GM19023 (cell line): ENCODE measurements around the gene FLT4.

Source experiments
- ATAC-seq: cut with Tn5 transposase; IDR thresholded peaks from one replicate; pipeline ENCODE4 v1.9.1; 2021; ENCODE audit warnings: mild to moderate bottlenecking, moderate library complexity; ENCODE audit not compliant: unreplicated experiment

The FLT4 gene

DNA sequence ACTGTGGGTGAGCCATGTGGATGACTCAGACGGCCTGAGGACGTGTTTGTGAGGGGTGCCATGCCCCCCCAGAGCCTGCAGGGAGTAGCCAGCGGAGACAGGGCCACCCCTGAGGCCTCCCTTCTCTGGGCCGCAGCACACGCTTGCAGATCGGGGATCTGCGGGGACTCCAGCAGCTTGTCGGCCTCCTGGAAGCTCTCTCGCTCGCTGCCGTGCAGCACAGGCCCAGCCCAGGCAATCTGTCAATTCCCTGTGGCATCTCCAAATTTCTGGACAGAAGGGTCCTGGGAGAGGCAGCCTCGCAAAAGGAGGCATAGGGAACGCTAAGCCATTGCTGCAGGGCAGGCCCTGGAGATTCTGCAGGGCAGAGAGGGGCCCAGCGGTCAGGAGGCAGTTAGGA is 21.2 kb downstream of the FLT4 start:
- ATAC-seq = no peak

DNA sequence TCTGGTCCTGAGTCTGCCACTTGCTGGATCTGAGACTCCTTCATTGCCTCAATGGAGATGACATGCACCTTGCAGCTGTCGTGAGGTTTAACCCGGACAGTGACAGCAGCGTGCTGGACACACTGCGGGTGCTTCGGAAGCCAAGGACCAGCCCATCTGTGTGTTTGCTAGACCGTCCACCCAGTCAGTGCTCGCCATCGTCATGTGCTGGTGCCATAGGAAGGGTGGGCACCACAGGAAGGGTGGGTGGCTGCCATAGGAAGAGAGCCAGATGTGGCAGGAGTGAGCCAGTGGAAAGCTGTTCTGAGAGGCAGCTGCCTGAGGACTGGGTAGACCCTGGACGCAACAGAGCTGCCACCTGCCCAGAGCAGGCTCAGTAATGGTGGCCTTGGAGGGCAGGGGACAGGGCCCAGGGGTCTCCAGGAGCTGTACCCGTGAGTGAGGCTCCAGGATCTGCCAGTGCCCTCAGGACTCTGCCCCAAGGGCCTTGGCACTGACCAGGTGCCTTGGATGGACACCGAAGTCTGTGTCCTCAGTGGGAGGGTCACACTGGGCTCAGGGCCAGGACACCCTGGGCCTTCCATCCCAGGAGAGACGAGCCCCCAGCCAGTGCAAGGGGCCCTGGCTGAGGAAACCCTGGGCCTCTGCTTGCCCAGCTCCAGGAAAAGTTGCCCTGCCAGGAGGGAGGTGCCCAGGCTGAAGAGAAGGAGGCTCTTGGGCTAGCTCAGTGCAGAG is 21.8 kb downstream of the FLT4 start:
- ATAC-seq = no peak

DNA sequence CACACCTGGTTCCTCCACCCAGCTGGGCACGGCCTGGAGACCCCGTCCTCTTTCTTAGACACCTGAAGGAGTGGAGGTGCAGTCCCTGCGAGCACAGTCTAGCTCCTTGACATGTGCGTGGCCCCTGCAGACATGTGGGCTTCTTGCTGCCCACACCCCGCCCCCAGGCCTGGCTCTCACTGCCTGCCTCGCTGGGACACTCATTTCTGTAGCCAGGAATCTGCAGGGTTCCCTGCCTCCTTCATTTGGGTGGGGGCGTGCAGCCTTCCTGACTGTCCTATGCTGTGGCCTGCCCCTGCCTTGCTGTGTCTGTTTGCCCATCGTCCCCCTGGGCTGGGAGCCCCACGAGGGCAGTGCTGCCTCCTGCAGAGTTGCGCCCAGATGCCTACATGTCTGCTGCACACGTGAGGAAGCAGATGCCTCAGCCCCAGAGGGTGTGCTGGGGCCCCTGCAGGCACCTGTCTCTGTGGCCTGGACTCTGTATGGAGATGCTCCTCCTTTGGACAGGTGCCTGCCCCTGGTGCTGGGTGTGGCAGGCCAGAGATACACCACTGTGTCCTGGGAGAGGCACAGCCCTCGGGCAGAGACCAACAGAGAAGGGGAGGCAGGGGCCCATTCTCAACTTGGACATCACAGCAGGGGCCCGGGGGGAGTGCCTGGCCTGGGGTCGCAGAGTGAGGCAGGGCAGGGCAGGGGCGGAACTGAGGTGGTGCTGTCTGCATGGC is 22.6 kb downstream of the FLT4 start:
- no peak for ATAC-seq

DNA sequence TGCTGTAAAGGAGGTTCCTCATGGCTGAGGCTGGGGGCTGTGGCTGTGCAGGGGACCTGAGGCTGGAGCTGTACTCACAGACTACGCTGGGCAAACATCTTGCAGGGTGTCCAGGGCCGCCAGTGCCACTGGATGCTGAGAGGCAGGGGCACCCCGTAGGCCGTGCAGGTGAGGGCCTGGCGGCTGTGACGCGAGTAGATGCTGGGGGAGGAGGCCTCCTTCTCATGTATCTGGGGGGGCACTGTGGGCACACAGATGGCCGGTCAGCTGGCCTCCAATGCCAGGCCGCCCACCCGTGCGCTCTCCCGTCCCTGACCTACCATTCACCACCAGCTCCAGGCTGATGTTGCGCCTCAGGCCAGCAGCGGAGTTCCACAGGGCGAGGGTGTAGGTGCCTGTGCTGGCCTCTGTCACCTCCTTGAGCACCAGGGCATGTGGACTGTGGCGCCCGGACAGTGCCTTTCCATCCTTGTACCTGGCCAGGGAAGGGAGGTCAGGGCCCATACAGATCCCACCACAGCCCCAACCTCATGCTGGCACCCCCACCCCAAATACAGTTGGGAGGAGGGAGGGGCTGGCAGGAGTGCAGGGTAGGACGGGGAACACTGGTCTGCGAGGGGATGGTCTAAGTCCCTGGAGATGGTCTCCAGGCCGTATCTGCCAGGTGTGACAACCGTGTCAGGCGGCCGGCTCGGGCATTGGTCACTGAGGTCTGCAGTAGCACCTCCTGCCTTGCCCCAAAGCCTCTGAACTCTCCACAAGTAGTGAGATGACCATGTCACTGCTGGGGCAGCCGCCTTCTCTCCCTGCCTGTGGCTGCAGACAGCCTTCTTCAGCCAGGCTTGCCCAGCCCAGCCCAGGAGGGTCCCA is 23.4 kb downstream of the FLT4 start:
- ATAC-seq = no peak

DNA sequence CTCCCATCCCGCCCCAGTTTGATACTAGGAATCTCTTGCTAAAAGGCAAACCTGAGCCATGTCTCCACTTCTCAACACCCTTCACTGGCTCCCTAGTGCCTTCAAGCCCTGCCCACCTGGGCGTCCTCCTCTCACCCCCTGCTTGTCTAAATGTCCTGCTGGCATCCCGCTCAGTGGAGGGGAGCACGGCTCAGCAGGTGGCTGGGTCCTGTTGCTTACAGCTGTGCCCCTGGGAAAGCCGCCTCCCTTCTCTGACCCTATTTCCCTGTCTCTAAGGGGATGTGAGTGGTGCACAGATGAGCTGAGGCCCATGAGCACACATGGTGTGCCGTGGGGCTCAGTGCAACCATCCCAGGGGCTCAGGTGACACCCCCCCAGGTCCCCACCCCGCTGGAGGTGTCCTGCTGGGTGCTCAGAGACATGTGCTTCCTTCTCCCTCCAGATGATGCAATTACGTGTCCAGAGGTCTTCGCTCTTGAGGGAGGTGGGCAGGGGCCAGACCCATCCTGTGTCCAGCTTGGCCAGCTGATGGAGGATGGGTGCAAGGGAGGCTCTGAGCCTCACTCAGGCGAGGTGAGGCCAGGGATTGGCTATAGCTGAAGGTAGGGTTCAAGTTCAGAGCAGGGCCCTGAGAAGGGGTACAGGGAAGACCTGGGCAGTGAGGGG is 24.1 kb downstream of the FLT4 start:
- no peak for ATAC-seq

DNA sequence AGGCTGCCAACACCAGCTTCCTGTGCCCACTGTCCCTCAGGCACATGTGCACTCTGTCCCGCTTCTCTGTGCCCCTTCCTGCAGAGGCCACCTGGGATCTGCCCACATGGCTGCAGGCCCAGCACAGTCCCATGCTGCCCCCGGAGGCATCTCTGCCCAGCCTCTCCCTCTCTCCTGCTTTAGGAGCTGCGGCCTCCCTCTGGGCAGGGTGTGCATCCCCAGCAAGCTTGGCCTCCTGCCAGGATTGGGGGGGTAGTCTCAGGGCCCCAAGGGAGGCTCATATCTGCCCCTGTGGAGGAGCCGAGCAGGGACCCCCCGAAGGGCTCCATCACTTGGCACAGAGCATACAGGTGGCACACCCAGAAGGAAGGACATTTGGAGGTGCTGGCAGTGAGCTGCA is 24.8 kb downstream of the FLT4 start:
- ATAC-seq = no peak

DNA sequence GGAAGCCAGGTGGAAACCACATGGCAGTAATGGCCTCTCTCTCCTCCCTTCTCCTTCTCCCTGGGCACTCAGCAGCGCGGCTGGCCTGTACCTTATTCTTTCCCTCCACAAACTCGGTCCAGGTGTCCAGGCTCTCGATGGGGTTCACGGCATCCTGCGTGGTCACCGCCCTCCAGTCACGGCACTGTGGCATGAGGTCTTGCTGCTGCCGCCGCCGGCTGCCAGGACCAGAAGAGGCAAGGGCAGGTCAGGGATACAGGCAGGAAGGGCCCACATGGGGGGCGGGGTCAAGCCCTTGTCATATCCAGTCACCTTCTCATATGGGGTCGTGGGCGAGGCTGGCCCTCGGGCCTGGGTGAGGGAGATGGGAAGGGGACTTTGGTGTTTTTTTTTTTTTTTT is 25.6 kb downstream of the FLT4 start:
- ATAC-seq = no peak

DNA sequence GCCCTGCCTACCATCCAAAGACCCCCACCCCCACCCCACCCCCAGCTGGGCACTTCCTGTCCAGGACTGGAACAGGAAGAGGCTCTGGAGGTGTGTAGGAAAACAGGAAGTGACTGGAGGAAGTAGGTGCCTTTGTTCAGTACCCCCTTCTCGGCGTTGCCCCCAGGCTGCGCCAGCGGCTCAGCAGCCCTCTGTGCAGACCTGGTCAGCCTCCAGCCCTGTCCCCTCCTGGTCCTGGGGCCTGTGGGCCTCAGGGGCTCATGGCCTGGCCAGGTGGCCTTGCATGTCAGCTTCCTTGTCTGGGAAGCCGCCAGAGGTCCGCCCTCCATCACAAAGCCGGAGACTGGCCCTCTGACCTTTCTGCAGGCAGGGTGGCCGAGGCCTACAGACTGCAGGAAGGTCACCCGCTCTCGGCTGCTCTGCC is 26.0 kb downstream of the FLT4 start:
- ATAC-seq = no peak

DNA sequence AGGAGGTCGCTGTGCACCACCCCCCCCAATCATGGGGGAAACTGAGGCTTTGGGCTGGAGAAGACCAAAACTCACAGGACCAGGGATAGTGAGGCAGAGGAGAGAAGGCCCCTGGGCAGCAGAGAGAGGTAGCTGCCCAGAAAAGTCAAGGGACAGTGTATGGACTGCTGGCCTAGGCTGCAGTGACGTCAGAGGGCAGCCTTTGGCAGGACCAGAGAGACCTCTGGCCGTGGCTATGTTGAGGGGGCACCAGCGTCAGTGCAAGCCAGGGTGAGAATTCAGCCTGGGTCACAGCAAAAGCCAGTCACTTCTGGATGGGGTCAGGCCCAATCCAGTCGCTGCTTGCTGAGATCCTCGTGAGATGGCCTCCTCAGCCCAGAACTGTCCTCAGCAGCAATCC is 26.5 kb downstream of the FLT4 start:
- ATAC-seq = no peak

DNA sequence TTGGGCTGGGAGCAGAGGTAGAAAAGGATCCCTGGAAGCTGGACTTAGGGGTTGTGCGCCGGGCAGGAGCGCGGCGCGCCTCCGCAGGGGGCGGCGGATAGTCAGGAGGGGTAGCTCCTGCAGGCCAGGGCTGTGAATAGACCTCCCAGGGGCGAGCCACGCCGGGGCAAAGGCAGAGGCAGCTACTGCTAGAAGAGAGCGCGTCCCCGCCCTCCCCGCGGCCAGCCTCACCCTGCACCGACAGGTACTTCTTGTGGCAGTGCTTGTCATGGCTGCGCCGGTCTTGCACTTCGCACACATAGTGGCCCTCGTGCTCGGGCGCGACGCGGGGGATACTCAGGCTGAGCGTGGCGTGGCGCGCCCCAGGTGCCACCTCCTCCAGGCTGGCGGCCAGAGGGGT is 28.1 kb downstream of the FLT4 start:
- ATAC-seq = no peak

DNA sequence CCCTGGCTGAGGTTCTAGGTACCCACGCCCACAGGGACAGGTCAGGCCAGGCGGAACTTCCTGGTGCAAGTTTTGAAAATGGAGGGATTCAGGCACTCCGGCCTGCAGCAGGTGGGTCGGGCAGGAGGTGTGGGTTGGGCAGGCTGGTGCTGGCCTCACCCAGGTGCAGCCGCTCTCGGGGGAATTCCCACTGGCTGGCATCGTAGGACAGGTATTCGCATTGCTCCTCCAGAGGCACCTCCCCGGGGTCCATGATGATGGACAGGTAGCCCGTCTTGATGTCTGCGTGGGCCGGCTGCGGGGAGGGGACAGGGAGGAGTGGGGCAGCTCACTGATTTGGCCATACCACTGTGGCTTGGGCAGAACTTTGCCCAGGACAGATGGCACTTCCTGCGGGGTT is 29.4 kb downstream of the FLT4 start:
- no peak for ATAC-seq

DNA sequence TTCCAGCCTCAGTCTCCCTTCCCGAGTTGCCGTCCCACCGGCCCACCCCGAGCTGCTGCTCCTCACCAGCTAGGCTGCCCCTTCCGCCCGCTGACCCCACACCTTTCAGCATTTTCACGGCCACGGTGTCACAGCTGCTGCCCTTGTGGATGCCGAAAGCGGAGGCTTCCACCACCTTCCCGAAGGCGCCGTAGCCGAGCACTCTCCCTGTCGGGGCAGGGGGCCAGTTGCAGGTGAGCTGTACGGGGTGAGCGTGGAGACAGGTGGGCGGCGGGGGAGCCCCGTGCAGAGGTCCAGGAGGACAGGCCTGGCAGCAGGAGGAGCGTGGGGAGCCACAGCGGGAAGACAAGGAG is 29.9 kb downstream of the FLT4 start:
- ATAC-seq = no peak

DNA sequence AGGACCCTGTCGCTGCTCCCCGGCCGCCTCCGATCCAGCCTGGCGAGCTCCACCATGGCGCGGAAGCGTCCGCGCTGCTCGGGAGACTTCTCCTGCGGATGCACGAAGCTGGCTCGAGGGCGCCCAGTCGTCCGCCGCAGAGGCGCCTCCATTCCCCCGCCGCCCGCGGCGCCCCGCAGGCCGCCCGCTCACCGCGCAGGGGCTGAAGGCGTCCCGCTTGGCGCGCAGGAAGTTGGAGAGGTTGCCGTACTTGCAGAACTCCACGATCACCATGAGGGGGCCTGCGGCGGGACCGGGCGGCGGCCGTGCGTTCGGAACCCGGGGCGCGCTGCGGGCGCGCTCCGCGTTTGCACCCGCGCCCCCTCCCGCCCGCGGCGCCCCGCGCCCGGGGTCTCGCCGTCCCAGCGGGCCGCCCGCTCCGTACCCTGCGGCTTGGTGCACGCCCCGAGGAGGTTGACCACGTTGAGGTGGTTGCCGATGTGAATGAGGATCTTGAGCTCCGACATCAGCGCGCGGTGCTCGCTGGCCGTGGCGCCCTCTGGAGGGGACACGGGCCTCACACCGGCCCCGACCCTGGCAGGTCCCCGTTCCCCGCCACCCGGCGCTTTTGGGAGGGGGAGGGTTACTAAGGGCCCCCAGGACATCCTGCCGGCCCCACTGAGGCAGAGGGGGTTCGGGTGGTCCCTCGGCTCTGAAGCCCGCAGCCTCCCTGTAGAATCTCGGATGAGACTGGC is 30.4 kb downstream of the FLT4 start:
- no peak for ATAC-seq

DNA sequence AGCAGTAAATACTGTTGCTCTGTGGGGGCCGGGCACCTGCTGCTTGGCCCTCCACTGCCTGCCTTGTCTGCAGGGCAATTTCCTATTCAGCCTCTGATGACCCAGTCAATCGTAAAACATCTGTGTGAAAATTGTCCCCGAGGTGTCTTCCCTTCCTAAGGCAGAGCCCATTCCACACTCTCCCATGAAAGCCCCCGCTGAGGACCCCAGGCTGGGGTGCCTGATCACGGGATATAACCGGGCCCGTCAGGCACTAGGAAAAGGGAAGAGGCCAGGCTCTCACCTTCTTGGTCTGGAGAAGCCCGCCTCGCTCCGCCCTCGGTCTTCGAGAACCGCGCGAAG is 30.9 kb downstream of the FLT4 start:
- no peak for ATAC-seq

DNA sequence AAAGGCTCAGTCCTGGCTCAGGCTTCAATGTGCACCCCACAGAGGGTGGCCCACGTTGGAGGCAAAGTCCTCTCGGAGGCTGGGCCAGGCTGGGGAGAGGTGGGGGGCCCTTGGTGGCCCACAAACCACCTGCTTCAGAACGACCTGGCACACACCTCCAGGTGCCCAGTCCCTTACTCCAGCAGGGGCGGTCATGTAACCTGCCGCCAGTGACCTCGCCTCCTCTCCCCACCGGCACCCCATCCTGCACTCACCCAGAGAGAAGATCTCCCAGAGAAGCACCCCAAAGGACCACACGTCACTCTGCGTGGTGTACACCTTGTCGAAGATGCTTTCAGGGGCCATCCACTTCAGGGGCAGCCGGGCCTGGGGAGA is 35.6 kb downstream of the FLT4 start:
- no peak for ATAC-seq

DNA sequence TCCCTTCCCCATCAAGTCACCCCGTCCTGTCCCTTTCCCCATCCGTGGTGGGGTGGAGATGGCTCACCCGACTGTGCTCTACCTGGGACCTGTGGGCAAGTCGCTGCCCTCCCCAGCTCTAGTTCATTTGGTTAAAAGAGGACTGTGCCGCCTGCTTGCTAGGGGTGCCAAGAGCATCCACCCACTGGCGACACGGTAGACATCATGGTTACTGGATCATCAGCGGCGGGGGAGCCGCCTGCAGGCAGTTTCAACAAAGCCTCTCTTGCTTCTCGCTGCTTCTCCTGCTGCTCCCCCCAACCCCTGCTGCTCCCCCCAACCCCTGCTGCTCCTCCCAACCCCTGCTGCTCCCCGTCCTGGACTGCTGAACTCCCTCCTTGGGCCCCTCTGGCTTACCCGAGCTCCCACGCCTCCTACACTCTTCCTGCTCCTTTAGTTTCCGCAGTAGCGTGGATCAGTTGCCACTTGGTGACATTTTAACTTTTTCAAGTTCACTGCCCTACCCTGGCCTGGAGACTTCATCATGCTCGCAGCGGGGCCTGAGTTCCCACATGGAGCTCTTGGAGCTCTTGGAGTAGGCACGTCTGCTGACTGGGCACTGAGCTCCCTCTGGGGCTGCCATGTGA is 36.1 kb downstream of the FLT4 start:
- no peak for ATAC-seq

DNA sequence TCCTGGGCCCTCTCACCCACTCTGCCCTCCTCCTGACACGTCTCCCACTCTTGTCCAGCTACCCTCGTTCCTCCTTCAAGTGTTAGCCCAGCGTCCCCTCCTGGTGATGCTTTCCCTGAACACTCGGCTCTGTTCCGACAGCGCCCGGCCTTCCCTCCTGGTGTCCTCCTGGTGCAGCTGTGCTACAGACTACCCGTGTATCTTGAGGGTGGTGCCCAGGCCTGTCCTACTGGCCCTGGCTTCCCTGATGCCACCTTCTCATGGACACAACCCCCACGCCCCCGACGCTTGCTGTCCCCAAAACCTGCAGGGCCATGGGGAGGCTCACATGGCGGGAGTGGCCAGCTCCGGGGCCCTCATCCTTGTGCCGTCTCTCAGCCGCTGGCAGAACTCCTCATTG is 36.7 kb downstream of the FLT4 start:
- ATAC-seq = no peak

DNA sequence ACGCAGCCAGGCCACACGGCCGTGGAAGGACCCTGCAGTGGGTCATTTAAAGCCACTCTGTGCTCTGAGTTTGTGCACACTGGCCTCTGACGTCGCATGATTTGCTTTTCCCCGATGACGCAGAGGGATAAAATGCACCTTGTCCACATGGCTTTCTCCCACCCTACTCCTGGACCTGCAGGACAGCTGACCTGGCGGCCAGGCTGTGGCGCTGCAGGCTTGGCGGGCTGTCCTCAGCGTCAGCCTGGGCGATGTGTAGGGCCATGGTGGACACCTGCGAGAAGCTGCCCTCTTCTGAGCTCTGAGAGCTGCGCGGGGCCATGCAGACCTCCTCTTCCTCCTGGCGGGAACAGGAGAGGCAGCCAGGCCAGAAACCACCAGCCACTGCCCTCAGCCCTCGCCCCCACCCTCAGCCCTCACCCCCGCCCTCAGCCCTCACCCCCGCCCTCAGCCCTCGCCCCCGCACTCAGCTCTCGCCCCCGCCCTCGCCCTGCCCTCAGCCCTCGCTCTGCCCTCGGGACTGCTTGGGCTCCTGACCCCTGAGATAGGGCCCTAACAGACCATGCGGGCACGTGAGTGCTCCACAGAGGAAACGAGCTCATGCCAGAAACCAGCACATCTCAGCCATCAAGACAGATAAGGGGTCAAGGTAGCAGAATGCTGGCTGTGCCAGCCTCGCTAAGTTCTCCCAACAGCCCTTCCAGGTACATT is 38.1 kb downstream of the FLT4 start:
- no peak for ATAC-seq

DNA sequence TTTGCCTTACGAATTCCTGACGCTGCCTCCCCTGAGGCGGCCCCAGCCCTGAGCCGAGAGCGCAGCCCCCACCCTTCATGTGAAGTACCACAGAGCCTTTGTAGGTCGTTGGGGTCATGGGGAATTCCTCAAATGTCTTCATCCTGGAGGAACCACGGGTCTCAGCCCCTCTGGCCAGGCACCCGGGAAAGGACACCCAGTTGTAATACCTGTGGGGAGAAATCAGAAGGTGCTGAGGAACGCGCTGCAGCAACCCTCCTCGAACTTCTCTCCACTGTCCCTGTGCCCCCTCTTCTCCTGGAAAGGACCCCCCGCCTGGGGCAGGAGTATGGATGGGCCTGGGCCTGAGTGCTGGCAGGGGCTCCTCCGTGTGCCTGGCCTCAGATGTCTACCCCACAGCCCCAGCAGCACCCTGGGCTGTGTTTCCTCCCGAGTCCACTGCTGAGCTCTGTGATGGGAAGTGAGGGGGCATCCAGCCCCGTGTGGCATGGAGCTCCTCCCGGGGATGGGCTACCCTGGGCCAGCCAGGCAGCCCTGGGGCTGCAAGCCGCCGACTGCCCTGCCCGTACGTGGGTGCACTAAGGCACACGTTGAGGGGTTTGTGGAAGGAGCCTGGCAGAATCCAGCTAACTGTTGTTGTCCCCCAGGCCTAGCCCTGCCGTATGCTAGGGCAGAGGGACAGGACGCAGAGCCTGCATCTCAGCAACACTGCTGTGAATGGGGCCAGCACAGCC is 39.4 kb downstream of the FLT4 start:
- ATAC-seq = no peak
